ENCODE results near the gene NECAP2.

NECAP2 gene

GRCh38 chr1:16438924-16439323 is 1.6 kb upstream of the NECAP2 start:
- no peak for TF ChIP-seq POLR2AphosphoS5 (IDR thresholded peaks at IDR 0.05; ENCODE audit: low read depth, low read length)
- TF ChIP-seq TAF1 (IDR thresholded peaks at IDR 0.05; ENCODE audit: borderline replicate concordance, insufficient read depth, low read length): no peak
- no peak for TF ChIP-seq REST (IDR thresholded peaks at IDR 0.05; ENCODE audit: insufficient read depth in 1 of 2, low read depth in 2 of 2, low read length in 2 of 2)
- no peak for TF ChIP-seq FOXP2 (optimal IDR thresholded peaks at IDR 0.05; ENCODE audit: borderline replicate concordance, extremely low read depth, extremely low read length, insufficient read depth)
- TF ChIP-seq SIN3A (IDR thresholded peaks at IDR 0.05; ENCODE audit: borderline replicate concordance, insufficient read depth, low read length): no peak

DNA sequence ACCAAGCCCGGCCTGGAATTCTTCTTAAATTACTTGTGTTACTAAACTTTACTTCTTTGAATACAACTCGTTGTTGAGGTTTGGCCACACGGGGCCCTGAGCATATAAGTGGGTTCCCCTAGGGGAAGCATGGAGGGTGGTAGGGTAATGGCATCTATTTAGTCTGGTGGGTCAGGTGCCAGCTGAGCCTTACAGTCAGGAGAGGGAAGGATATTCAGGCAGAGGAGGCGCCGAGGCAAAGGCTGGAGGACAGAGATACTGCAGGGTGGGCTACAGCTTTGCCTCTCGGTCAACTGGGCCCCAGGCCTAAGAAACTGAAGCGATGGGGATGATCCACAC is 424 bp upstream of the NECAP2 start:
- TF ChIP-seq FOXP2 (optimal IDR thresholded peaks at IDR 0.05; ENCODE audit: borderline replicate concordance, extremely low read depth, extremely low read length, insufficient read depth) (no peak), REST (IDR thresholded peaks at IDR 0.05; ENCODE audit: insufficient read depth in 1 of 2, low read depth in 2 of 2, low read length in 2 of 2) (no peak), POLR2AphosphoS5 (IDR thresholded peaks at IDR 0.05; ENCODE audit: low read depth, low read length) (no peak), TAF1 (IDR thresholded peaks at IDR 0.05; ENCODE audit: borderline replicate concordance, insufficient read depth, low read length) (no peak), SIN3A (IDR thresholded peaks at IDR 0.05; ENCODE audit: borderline replicate concordance, insufficient read depth, low read length) (no peak)

DNA sequence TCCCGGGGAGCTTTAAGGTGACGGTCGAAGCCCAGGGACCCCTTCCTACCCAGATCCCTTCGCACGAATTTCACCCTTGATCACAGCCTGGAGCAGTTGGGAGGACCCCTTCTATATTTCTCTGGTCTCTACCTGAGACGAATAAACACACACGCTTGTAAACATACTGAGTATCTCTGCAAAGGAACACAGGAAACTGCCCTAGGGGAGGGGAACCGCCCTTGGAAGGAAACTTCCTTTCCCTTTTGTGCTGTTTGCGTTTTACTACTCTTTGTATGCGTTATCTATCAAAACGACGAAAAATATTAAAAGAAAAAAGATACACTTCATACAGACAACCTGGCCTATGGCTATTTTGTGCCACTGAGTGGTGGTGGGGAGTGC is 750 bp downstream of the NECAP2 start:
- TF ChIP-seq SIN3A (IDR thresholded peaks at IDR 0.05; ENCODE audit: borderline replicate concordance, insufficient read depth, low read length) (no peak), FOXP2 (optimal IDR thresholded peaks at IDR 0.05; ENCODE audit: borderline replicate concordance, extremely low read depth, extremely low read length, insufficient read depth) (no peak), TAF1 (IDR thresholded peaks at IDR 0.05; ENCODE audit: borderline replicate concordance, insufficient read depth, low read length) (no peak), POLR2AphosphoS5 (IDR thresholded peaks at IDR 0.05; ENCODE audit: low read depth, low read length) (no peak), REST (IDR thresholded peaks at IDR 0.05; ENCODE audit: insufficient read depth in 1 of 2, low read depth in 2 of 2, low read length in 2 of 2) (no peak)

DNA sequence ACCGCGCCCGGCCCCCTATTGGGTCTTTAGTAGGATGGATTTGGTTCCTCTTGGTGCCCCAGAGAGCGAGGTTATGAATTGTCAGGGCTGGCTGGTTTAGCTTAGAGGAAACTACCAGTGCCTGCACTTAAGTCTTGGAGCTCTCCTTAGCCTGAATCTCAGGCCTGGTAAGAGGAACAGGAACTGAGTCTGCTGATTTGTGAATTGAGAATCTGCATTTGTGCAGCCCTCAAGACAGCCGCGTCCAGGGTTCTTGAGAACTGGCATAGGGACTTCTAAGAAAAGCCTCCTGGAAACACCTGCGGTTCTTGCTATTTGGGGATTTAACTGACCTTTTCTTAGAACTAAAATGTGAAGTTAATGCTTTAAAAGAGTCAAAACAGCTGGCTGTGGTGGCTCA is 1.7 kb downstream of the NECAP2 start:
- TF ChIP-seq FOXP2 (optimal IDR thresholded peaks at IDR 0.05; ENCODE audit: borderline replicate concordance, extremely low read depth, extremely low read length, insufficient read depth) (no peak), SIN3A (IDR thresholded peaks at IDR 0.05; ENCODE audit: borderline replicate concordance, insufficient read depth, low read length) (no peak), POLR2AphosphoS5 (IDR thresholded peaks at IDR 0.05; ENCODE audit: low read depth, low read length) (no peak), TAF1 (IDR thresholded peaks at IDR 0.05; ENCODE audit: borderline replicate concordance, insufficient read depth, low read length) (no peak), REST (IDR thresholded peaks at IDR 0.05; ENCODE audit: insufficient read depth in 1 of 2, low read depth in 2 of 2, low read length in 2 of 2) (no peak)

DNA sequence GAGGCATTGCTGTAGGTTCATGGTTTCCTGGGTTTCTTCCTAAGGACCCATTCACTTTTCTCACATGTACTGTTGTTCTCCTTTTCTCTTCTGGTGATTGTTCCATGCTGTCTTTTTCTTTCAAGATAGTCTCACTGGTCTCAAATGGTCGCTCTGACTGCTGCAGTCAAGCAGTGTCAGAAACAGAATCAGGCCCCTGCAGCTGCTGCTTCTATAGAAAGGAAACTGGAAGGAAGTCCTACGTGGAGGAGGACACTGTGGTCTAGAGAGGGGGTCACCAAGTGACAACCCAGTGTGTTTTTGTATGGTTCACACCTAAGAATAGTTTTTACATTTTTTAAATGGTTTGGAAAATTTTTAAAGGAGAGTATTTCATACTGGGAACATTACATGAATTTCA is 2.4 kb downstream of the NECAP2 start:
- no peak for TF ChIP-seq POLR2AphosphoS5 (IDR thresholded peaks at IDR 0.05; ENCODE audit: low read depth, low read length)
- no peak for TF ChIP-seq REST (IDR thresholded peaks at IDR 0.05; ENCODE audit: insufficient read depth in 1 of 2, low read depth in 2 of 2, low read length in 2 of 2)
- TF ChIP-seq TAF1 (IDR thresholded peaks at IDR 0.05; ENCODE audit: borderline replicate concordance, insufficient read depth, low read length): no peak
- no peak for TF ChIP-seq SIN3A (IDR thresholded peaks at IDR 0.05; ENCODE audit: borderline replicate concordance, insufficient read depth, low read length)
- no peak for TF ChIP-seq FOXP2 (optimal IDR thresholded peaks at IDR 0.05; ENCODE audit: borderline replicate concordance, extremely low read depth, extremely low read length, insufficient read depth)
